H1 (cell line): ENCODE results near the gene LRRK1. TPM values are rescaled to one million over a fixed set of nuclear protein-coding genes. Genes with fewer than 3 reads are reported as not detected.

Source experiments
- ATF3 ChIP-seq: IDR thresholded peaks from 2 replicates; pipeline ENCODE4 v1.6.1; 2011; ENCODE audit warnings: low read depth, mild to moderate bottlenecking, low read length; ENCODE audit not compliant: insufficient read depth
- CEBPB ChIP-seq: IDR thresholded peaks from 2 replicates; pipeline ENCODE4 v1.6.1; 2012; ENCODE audit warnings: low read depth, low read length
- CHD7 ChIP-seq: fragments of 300-600 bp; sonication (generic); IDR thresholded peaks from 2 replicates; pipeline ENCODE4 v1.7.1; 2012; ENCODE audit warnings: low read length, moderate library complexity, mild to moderate bottlenecking, inconsistent platforms; ENCODE audit not compliant: insufficient replicate concordance
- RAD21 ChIP-seq, 2 experiments: IDR thresholded peaks in 1 of 2; conservative IDR thresholded peaks in 1 of 2; 2 replicates each; pipeline ENCODE4 v1.6.1; 2011; ENCODE audit warnings: low read depth in 2 of 2, low read length in 2 of 2, improper control_type of control experiment in 1 of 2, inconsistent platforms in 1 of 2, mild to moderate bottlenecking in 1 of 2, moderate library complexity in 1 of 2
- SP2 ChIP-seq: IDR thresholded peaks from 2 replicates; pipeline ENCODE4 v1.6.1; 2012; ENCODE audit warnings: mild to moderate bottlenecking, low read length, inconsistent platforms
- polyA plus RNA-seq, 7 experiments: library from polyadenylated mRNA; depleted of rRNA in 3 of 7; stranded (reverse) in 5 of 7; unstranded in 2 of 7; fragments of >200 nt in 5 of 7; fragments of 200-250 nt in 2 of 7; gene quantifications; 1 replicate in 5 of 7; 2 replicates in 1 of 7; 4 replicates in 1 of 7; pipeline versions ENCODE4 v1.2.1 to v1.2.3, GENCODE V29; 2011 to 2013; ENCODE audit warnings: missing spikeins in 2 of 7, mixed read lengths in 2 of 7
- total RNA-seq: library from RNA; stranded (reverse); fragmentation: NEBNext Ultra II Directional; extraction: Animal tissue kit (Norgen Biotek cat#: 25700); gene quantifications from 2 replicates; pipeline ENCODE4 v1.2.1, GENCODE V29; 2021
- TF ChIP-seq, protein P1 (sequence below): IDR thresholded peaks from 2 replicates; pipeline ENCODE4 v1.6.1; 2012; ENCODE audit warnings: inconsistent platforms

Gene LRRK1
- total and polyA plus RNA-seq, 2 of the 8 experiments (the other 6 are each of a cell fraction or from before 2014, with no cell fraction given) = 1.2 to 3.6 TPM

- no peak for TF ChIP-seq CHD7
- no peak for TF ChIP-seq RAD21 (IDR thresholded peaks at IDR 0.05 in 1 of 2, conservative IDR thresholded peaks at IDR 0.05 in 1 of 2; ENCODE audit: low read depth in 2 of 2, low read length in 2 of 2)
- TF ChIP-seq CEBPB = no peak
- TF ChIP-seq, protein P1, sequence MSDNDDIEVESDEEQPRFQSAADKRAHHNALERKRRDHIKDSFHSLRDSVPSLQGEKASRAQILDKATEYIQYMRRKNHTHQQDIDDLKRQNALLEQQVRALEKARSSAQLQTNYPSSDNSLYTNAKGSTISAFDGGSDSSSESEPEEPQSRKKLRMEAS = no peak
- TF ChIP-seq SP2 = no peak
- TF ChIP-seq ATF3 = no peak
Measured at GRCh38 chr15:100985401-100985800, 66.2 kb downstream of the LRRK1 start (continued).
